ENCODE measurements around the gene RAB41.

Gene RAB41

DNA sequence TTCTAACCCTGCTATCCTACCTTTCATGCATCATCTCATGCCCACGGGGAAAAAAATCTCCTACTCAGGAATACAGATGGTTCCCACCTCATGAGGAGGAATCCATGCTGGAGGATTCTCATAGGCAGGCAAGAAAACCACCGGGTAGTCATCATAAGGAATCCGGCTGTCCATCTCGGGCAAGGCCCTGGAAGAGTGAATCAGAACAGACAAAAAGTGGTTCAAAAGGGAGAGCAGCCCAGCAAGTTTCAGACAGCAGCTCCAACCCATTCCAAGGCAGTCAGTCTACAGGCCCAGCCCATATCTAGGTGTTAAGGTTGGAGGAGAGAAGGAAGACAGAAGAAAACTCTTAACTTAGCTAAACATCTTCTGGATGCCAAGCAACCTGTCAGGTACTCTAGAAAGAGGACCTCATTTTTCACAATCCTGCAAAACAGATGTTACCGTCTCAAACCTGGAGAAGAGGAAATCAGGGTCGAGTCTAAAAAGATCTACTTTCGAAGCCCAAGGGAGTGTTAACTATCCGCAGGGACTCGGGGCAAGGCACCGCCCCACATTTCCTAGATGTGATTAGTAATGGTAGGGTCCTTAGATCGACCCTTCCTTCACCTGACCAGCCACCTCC, 7.3 kb downstream of the RAB41 start:
- DNase-seq (ENCODE audit: low read depth, low spot score): no peak
- peak overlapping the region; percentile 77 for H3K4me3 ChIP-seq (ENCODE audit: low read depth, low read length)
- in situ Hi-C loops (cut with HindIII; ENCODE audit: low sequenced_read_pairs): no loop called here
- TF ChIP-seq, protein P1, sequence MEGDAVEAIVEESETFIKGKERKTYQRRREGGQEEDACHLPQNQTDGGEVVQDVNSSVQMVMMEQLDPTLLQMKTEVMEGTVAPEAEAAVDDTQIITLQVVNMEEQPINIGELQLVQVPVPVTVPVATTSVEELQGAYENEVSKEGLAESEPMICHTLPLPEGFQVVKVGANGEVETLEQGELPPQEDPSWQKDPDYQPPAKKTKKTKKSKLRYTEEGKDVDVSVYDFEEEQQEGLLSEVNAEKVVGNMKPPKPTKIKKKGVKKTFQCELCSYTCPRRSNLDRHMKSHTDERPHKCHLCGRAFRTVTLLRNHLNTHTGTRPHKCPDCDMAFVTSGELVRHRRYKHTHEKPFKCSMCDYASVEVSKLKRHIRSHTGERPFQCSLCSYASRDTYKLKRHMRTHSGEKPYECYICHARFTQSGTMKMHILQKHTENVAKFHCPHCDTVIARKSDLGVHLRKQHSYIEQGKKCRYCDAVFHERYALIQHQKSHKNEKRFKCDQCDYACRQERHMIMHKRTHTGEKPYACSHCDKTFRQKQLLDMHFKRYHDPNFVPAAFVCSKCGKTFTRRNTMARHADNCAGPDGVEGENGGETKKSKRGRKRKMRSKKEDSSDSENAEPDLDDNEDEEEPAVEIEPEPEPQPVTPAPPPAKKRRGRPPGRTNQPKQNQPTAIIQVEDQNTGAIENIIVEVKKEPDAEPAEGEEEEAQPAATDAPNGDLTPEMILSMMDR (IDR thresholded peaks at IDR 0.05; ENCODE audit: low read depth, low read length): no peak

DNA sequence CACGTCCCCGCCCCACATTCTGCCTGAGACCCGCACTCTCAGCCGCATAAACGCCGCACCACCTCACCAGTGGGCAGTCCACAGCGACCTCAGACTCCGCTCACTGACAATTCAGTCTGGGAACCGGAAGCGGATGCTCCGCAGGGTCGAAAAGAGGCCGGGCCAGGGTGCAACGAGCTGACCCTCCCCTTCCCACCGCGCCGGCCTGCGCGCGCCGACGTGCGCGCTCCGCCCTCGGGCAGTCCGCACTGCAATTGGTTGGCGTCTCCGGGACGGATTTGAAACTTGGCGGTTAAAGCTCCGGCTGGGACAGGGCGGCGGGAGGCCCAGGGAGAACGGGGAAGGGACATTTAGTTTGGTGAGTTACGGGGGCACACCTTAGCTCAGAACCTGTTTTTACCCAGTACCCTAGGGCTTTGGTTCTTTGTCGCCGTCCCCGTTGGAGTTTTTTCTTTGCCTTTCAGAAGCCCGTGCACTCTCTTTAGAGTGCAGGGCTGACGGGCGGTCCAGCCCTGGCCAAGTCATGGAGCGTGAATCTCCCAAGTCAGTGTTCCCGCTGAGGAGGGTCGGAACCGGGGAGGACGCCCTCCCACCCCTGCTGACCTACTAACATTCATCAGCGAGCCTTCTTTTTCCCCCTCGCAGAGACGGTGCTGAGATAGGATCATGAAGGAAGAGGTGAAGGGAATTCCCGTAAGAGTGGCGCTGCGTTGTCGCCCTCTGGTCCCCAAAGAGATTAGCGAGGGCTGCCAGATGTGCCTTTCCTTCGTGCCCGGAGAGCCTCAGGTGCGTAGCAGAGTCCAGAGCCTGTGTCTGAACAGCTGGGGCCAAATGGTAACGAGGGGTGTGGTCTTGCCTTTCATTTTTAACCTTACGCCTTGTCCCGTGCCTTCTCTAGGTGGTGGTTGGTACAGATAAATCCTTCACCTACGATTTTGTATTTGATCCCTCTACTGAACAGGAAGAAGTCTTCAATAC, 8.1 kb downstream of the RAB41 start, which contains the start of the genes KIF4A and PDZD11:
Gene KIF4A (plus strand): TSS at position 312 of the 978 bp plus-strand sequence. CDS start 355 bp downstream, at position 667.
Gene PDZD11 (minus strand): TSS at position 135 of the 978 bp plus-strand sequence. CDS start 586 bp downstream, outside the sequence.
- TF ChIP-seq, protein P1 (IDR thresholded peaks at IDR 0.05; ENCODE audit: low read depth, low read length): no peak
- DNase-seq (ENCODE audit: low read depth, low spot score): peak; percentile 79
- peak within 1 kb of the TSS; percentile 77 for H3K4me3 ChIP-seq (ENCODE audit: low read depth, low read length)
- in situ Hi-C loops (cut with HindIII; ENCODE audit: low sequenced_read_pairs): no loop called here

DNA sequence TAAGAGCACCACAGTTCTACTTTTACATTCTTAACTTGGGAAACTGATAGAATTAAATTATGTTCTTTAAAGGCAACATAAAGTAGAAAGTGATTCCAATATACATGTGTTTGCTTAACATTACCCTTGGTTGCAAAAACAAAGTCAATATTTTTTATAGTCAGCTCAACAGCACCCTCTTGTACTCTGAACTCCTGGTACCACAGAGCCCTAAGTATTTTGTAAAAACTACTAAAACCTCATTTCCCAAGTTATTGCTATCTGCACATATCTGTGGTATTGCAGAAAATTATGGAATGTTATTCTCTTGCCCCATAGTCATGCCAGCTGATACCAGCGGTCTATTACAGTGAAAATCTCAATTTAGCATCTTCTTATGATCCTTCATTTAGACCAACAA, 10.8 kb downstream of the RAB41 start:
- in situ Hi-C loops (cut with HindIII; ENCODE audit: low sequenced_read_pairs): no loop called here
- no peak for DNase-seq (ENCODE audit: low read depth, low spot score)
- TF ChIP-seq, protein P1 (IDR thresholded peaks at IDR 0.05; ENCODE audit: low read depth, low read length): no peak
- no peak overlapping the region for H3K4me3 ChIP-seq (ENCODE audit: low read depth, low read length)

DNA sequence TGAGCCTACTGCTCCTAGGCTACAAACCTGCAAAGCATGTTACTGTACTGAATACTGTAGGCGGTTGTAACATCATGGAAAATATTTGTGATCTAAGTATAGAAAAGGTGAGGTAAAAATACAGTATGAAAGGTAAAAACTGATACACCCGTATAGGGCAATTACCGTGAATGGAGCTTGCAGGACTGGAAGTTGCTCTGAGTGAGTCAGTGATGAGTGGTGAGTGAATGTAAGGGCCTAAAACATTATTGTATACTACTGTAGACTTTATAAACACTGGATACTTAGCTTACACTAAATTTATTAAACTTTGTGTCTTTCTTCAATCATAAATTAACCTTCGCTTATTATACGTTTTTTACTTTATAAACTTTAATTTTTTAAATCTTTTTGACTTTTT, 11.6 kb downstream of the RAB41 start:
- no peak for DNase-seq (ENCODE audit: low read depth, low spot score)
- TF ChIP-seq, protein P1 (IDR thresholded peaks at IDR 0.05; ENCODE audit: low read depth, low read length): no peak
- in situ Hi-C loops (cut with HindIII; ENCODE audit: low sequenced_read_pairs): no loop called here
- H3K4me3 ChIP-seq (ENCODE audit: low read depth, low read length): no peak overlapping the region

DNA sequence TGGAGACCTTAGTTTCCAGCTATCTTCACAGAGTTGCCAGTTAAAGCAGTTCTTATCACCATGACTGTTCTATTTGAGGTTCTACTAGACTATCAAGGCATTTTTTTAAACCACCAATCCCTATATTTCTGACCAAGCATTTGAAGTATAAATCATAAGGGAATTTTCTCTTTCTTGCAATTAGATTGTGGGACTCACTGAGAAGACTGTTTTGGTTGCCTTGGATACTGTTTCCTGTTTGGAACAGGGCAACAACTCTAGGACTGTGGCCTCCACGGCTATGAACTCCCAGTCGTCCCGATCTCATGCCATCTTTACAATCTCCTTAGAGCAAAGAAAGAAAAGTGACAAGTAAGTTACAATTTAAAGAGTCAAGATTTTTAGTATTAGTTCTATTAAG, 19.7 kb downstream of the RAB41 start:
- no peak overlapping the region for H3K4me3 ChIP-seq (ENCODE audit: low read depth, low read length)
- peak; percentile 56 for DNase-seq (ENCODE audit: low read depth, low spot score)
- in situ Hi-C loops (cut with HindIII; ENCODE audit: low sequenced_read_pairs): no loop called here
- TF ChIP-seq, protein P1 (IDR thresholded peaks at IDR 0.05; ENCODE audit: low read depth, low read length): no peak

DNA sequence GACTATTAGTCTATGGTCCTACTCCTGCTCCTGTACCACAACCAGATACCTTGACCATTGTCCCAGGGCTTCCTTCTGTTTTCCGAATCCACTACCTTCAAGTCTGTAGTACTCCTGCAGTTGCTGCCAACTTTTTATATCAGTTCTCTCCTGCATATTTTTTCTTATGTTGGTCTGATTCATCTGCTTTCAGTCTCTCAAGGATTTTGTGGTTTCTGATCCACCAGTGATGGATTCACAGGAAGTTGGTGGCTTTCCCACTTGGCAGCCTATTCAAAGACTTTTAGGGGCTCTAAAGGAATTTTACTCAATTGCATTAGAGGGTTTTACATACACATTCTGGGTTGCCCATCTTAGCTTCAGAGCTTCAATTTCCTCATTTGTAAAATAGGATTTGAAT, 31.5 kb downstream of the RAB41 start:
- peak; percentile 50 for DNase-seq (ENCODE audit: low read depth, low spot score)
- TF ChIP-seq, protein P1 (IDR thresholded peaks at IDR 0.05; ENCODE audit: low read depth, low read length): no peak
- in situ Hi-C loops (cut with HindIII; ENCODE audit: low sequenced_read_pairs): no loop called here
- H3K4me3 ChIP-seq (ENCODE audit: low read depth, low read length): no peak overlapping the region

All from astrocyte of the spinal cord (primary cell).